ENCODE results near the gene SP4. TPM values are rescaled to one million over a fixed set of nuclear protein-coding genes. Genes with fewer than 3 reads are reported as not detected.

Gene SP4
- total RNA-seq, 1 donor from 2014 or later, result 49.0 TPM

DNA sequence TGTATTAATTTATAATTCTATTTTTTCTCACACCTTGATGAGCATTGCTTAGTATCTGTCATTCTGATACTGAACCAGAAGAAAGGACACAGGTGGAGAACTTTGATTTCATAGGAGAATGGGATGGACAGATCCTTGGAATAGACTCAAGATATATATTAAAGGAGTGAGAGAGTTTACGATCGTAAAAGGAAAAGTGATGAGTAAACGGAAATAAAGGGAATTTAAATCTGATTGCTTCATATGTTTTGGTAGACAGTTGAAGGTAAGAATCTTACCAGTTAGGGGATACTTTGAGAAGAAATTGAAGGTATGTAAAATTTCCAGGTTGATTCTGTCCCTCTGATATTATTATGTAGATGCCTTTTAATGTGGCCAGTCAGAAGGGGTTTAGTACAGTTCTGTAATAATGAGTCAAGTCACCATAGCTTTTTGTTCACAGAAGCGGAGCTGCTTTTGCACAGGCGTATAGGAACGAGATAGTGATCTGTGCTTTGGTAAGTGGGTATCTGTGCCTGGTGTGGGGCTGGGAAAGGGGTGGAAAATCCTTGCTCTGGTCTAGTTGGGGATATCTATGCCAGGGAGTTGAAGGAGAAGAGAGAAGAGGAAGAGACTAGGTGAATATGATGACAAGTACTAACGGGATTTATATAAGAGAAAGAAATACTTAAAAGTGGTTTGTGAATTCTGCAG, 15.4 kb downstream of the SP4 start:
- Mint-ChIP-seq H3K27ac (no peak overlapping the region), H3K27me3 (ENCODE audit: insufficient read depth, low read depth) (no peaks in the 10 kb centered on the region), H3K36me3 (peaks cover 58% of the 10 kb centered on the region), H3K9me3 (peaks cover 5% of the 10 kb centered on the region), H3K4me3 (no peak overlapping the region), H3K4me1 (no peaks in the 10 kb centered on the region)
- H3K79me2 ChIP-seq (ENCODE audit: low read depth), result peaks cover 86% of the 10 kb centered on the region
- H4K20me1 ChIP-seq (ENCODE audit: low read depth), result peaks cover 7% of the 10 kb centered on the region
- no peak overlapping the region for H3K27ac ChIP-seq
- H3K9me3 ChIP-seq (ENCODE audit: low read depth), result peaks cover 3% of the 10 kb centered on the region
- H3F3A ChIP-seq (ENCODE audit: low read depth), result no peaks in the 10 kb centered on the region
- H3K4me2 ChIP-seq, result no peak overlapping the region
- H3K4me1 ChIP-seq, result no peaks in the 10 kb centered on the region
- no peaks in the 10 kb centered on the region for H3K27me3 ChIP-seq
- no peak overlapping the region for H3K9ac ChIP-seq
- no peak for TF ChIP-seq EZH2phosphoT487 (IDR thresholded peaks at IDR 0.05)
- TF ChIP-seq EZH2 (IDR thresholded peaks at IDR 0.05), result no peak
- TF ChIP-seq, protein P1, sequence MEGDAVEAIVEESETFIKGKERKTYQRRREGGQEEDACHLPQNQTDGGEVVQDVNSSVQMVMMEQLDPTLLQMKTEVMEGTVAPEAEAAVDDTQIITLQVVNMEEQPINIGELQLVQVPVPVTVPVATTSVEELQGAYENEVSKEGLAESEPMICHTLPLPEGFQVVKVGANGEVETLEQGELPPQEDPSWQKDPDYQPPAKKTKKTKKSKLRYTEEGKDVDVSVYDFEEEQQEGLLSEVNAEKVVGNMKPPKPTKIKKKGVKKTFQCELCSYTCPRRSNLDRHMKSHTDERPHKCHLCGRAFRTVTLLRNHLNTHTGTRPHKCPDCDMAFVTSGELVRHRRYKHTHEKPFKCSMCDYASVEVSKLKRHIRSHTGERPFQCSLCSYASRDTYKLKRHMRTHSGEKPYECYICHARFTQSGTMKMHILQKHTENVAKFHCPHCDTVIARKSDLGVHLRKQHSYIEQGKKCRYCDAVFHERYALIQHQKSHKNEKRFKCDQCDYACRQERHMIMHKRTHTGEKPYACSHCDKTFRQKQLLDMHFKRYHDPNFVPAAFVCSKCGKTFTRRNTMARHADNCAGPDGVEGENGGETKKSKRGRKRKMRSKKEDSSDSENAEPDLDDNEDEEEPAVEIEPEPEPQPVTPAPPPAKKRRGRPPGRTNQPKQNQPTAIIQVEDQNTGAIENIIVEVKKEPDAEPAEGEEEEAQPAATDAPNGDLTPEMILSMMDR (IDR thresholded peaks at IDR 0.05), result no peak
- no peak for DNase-seq (ENCODE audit: low spot score)
- H3K4me3 ChIP-seq, result no peak overlapping the region
- H3K36me3 ChIP-seq, result peaks cover 2% of the 10 kb centered on the region
- no peak overlapping the region for H2AFZ ChIP-seq (replicated peaks)

DNA sequence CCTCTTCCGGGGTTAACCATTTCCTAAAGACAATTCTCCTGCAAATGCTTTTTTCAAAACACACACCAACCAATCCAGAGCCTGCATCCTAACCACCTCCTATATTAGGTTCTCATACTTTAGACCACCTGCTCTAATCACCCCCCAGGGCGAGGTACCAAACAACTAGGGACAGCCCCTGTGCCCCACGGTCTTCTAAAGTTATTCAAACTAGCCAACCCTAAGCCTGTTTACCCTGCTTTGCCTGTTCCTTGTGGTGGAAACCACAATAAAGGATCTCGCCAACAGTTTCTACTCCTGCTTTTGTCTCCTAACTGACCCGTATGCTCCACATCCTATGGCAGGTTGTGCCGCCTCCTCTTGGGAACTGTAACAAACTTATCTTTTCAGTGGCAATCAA, 21.1 kb downstream of the SP4 start:
- H3K4me3 ChIP-seq, result no peak overlapping the region
- H3K79me2 ChIP-seq (ENCODE audit: low read depth), result peaks cover 67% of the 10 kb centered on the region
- TF ChIP-seq, protein P1 (IDR thresholded peaks at IDR 0.05), result no peak
- no peak for TF ChIP-seq EZH2phosphoT487 (IDR thresholded peaks at IDR 0.05)
- TF ChIP-seq EZH2 (IDR thresholded peaks at IDR 0.05), result no peak
- Mint-ChIP-seq H3K27ac (no peak overlapping the region), H3K4me3 (no peak overlapping the region), H3K36me3 (peaks cover 61% of the 10 kb centered on the region), H3K9me3 (peaks cover 46% of the 10 kb centered on the region), H3K27me3 (ENCODE audit: insufficient read depth, low read depth) (no peaks in the 10 kb centered on the region), H3K4me1 (no peaks in the 10 kb centered on the region)
- no peak overlapping the region for H3K9ac ChIP-seq
- no peak overlapping the region for H3K4me2 ChIP-seq
- no peaks in the 10 kb centered on the region for H4K20me1 ChIP-seq (ENCODE audit: low read depth)
- H2AFZ ChIP-seq (replicated peaks), result no peak overlapping the region
- no peak for DNase-seq (ENCODE audit: low spot score)
- no peaks in the 10 kb centered on the region for H3K4me1 ChIP-seq
- no peaks in the 10 kb centered on the region for H3K27me3 ChIP-seq
- no peak overlapping the region for H3K27ac ChIP-seq
- peaks cover 34% of the 10 kb centered on the region for H3K36me3 ChIP-seq
- peaks cover 27% of the 10 kb centered on the region for H3K9me3 ChIP-seq (ENCODE audit: low read depth)
- H3F3A ChIP-seq (ENCODE audit: low read depth), result no peaks in the 10 kb centered on the region

DNA sequence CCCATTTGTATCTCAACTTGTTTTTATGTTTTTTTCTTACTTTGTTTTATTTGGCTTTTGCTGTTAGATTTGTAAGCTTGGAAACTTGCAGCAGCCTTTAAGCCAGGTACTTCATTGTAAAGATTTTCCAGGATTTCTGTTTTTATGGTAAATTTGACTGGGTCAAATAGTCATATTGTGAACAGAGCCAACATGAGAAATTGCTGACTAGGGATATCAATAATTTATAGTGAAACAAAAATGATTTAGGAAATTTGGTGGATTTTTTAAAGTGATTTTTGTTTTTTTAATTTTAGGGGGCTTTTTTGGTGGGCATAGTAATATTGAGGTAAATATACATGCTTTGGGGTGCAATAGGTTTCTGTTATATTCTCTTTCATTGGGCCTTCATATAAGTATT, 22.2 kb downstream of the SP4 start:
- no peak overlapping the region for H3K27ac ChIP-seq
- no peak overlapping the region for H3K9ac ChIP-seq
- H3K79me2 ChIP-seq (ENCODE audit: low read depth), result peaks cover 56% of the 10 kb centered on the region
- H3K4me3 ChIP-seq, result no peak overlapping the region
- no peak for DNase-seq (ENCODE audit: low spot score)
- Mint-ChIP-seq H3K36me3 (peaks cover 64% of the 10 kb centered on the region), H3K27ac (no peak overlapping the region), H3K4me3 (no peak overlapping the region), H3K4me1 (no peaks in the 10 kb centered on the region), H3K27me3 (ENCODE audit: insufficient read depth, low read depth) (no peaks in the 10 kb centered on the region), H3K9me3 (peaks cover 57% of the 10 kb centered on the region)
- H3K4me1 ChIP-seq, result no peaks in the 10 kb centered on the region
- H3K27me3 ChIP-seq, result no peaks in the 10 kb centered on the region
- H3K36me3 ChIP-seq, result peaks cover 42% of the 10 kb centered on the region
- no peaks in the 10 kb centered on the region for H3F3A ChIP-seq (ENCODE audit: low read depth)
- no peaks in the 10 kb centered on the region for H4K20me1 ChIP-seq (ENCODE audit: low read depth)
- no peak for TF ChIP-seq EZH2 (IDR thresholded peaks at IDR 0.05)
- no peak for TF ChIP-seq EZH2phosphoT487 (IDR thresholded peaks at IDR 0.05)
- TF ChIP-seq, protein P1 (IDR thresholded peaks at IDR 0.05), result no peak
- H2AFZ ChIP-seq (replicated peaks), result no peak overlapping the region
- no peak overlapping the region for H3K4me2 ChIP-seq
- H3K9me3 ChIP-seq (ENCODE audit: low read depth), result peaks cover 33% of the 10 kb centered on the region

Data from neural progenitor cell (in vitro differentiated cells).